Colonic mucosa (tissue), 4 donors: ENCODE measurements around the gene RHBDL1. TPM values are rescaled to one million over a fixed set of nuclear protein-coding genes. Genes with fewer than 3 reads are reported as not detected.

Source experiments
- DNase-seq: peaks from one replicate; pipeline ENCODE4 v3.0.0-alpha.2; 2020
- H3K27ac ChIP-seq: fragments of 200-600 bp; one replicate; pipeline ENCODE4 v1.8.0; 2021
- H3K27me3 ChIP-seq: fragments of 200-600 bp; one replicate; pipeline ENCODE4 v1.8.0; 2021
- H3K36me3 ChIP-seq: fragments of 200-600 bp; one replicate; pipeline ENCODE4 v1.8.0; 2021
- H3K4me1 ChIP-seq: fragments of 200-600 bp; one replicate; pipeline ENCODE4 v1.8.0; 2021; ENCODE audit warnings: mild to moderate bottlenecking
- H3K4me3 ChIP-seq: fragments of 200-600 bp; one replicate; pipeline ENCODE4 v1.8.0; 2021
- H3K9ac ChIP-seq, 2 donors: one replicate each; pipeline ENCODE4 v1.7.0; 2013; ENCODE audit warnings: control low read depth in 2 of 2, low read depth in 2 of 2, low read length in 2 of 2
- H3K9me3 ChIP-seq: fragments of 200-600 bp; one replicate; pipeline ENCODE4 v1.8.0; 2021
- intact Hi-C: fragments of 100-400 bp; cut with DNase I; formaldehyde crosslinking; loops from one replicate; pipeline ENCODE4 v1.14.1; 2022
- total RNA-seq, 2 donors: library from RNA; stranded (reverse); fragmentation: NEBNext Ultra II Directional in 1 of 2; extraction: Animal tissue kit (Norgen Biotek cat#: 25700) in 1 of 2; gene quantifications; one replicate each; pipeline ENCODE4 v1.2.1, GENCODE V29; 2021
- TF ChIP-seq, protein P1 (sequence below): fragments of 200-600 bp; IDR thresholded peaks from one replicate; pipeline ENCODE4 v1.8.0; 2022; ENCODE audit warnings: antibody characterized with exemption, mild to moderate bottlenecking
- donor health status: healthy.
- donor health status: DM: no; HTN: no; CAD: no.
- donor health status: DM: no; HTN: no; CAD: no.

Gene RHBDL1
- total RNA-seq, 2 donors from 2014 or later: 4.0 to 5.7 TPM

DNA sequence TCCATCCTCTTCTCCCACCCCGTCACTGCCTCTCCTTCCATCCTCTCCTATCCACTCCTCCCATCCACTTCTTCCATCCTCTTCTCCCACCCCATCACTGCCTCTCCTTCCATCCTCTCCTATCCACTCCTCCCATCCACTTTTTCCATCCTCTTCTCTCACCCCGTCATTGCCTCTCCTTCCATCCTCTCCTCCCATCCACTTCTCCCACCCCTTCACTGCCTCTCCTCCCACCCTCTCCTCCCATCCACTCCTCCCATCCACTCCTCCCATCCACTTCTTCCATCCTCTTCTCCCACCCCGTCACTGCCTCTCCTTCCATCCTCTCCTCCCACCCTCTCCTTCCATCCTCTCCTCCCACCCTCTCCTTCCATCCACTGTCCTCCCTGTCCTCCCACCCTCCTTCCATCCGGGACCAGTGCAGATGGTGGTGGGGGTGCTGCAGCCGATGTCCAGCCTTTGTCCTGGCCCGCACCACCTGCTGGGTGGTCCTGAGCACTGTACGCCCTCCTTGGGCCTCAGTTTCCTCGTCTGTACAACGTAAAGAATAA is 43.6 kb upstream of the RHBDL1 start:
- peaks cover 13% of the 10 kb centered on the region for H3K4me1 ChIP-seq
- H3K27ac ChIP-seq: no peak overlapping the region
- intact Hi-C loops: no loop called here
- TF ChIP-seq, protein P1, sequence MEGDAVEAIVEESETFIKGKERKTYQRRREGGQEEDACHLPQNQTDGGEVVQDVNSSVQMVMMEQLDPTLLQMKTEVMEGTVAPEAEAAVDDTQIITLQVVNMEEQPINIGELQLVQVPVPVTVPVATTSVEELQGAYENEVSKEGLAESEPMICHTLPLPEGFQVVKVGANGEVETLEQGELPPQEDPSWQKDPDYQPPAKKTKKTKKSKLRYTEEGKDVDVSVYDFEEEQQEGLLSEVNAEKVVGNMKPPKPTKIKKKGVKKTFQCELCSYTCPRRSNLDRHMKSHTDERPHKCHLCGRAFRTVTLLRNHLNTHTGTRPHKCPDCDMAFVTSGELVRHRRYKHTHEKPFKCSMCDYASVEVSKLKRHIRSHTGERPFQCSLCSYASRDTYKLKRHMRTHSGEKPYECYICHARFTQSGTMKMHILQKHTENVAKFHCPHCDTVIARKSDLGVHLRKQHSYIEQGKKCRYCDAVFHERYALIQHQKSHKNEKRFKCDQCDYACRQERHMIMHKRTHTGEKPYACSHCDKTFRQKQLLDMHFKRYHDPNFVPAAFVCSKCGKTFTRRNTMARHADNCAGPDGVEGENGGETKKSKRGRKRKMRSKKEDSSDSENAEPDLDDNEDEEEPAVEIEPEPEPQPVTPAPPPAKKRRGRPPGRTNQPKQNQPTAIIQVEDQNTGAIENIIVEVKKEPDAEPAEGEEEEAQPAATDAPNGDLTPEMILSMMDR: no peak
- H3K27me3 ChIP-seq: no peaks in the 10 kb centered on the region
- no peak for DNase-seq
- no peaks in the 10 kb centered on the region for H3K36me3 ChIP-seq
- no peak overlapping the region for H3K9ac ChIP-seq
- no peaks in the 10 kb centered on the region for H3K9me3 ChIP-seq
- H3K4me3 ChIP-seq: no peak overlapping the region

DNA sequence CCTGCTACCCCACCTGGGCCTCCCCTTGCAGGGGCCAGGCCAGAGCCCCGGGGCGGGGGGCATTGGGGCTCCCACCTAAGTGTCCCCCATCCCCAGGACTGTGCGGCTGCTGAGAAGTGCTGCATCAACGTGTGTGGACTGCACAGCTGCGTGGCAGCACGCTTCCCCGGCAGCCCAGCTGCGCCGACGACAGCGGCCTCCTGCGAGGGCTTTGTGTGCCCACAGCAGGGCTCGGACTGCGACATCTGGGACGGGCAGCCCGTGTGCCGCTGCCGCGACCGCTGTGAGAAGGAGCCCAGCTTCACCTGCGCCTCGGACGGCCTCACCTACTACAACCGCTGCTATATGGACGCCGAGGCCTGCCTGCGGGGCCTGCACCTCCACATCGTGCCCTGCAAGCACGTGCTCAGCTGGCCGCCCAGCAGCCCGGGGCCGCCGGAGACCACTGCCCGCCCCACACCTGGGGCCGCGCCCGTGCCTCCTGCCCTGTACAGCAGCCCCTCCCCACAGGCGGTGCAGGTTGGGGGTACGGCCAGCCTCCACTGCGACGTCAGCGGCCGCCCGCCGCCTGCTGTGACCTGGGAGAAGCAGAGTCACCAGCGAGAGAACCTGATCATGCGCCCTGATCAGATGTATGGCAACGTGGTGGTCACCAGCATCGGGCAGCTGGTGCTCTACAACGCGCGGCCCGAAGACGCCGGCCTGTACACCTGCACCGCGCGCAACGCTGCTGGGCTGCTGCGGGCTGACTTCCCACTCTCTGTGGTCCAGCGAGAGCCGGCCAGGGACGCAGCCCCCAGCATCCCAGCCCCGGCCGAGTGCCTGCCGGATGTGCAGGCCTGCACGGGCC is 42.8 kb upstream of the RHBDL1 start:
- H3K27ac ChIP-seq: no peak overlapping the region
- H3K27me3 ChIP-seq: no peaks in the 10 kb centered on the region
- no peak overlapping the region for H3K4me3 ChIP-seq
- intact Hi-C loops: no loop called here
- no peak for DNase-seq
- peaks cover 13% of the 10 kb centered on the region for H3K4me1 ChIP-seq
- no peaks in the 10 kb centered on the region for H3K36me3 ChIP-seq
- no peak overlapping the region for H3K9ac ChIP-seq
- TF ChIP-seq, protein P1: no peak
- H3K9me3 ChIP-seq: no peaks in the 10 kb centered on the region

DNA sequence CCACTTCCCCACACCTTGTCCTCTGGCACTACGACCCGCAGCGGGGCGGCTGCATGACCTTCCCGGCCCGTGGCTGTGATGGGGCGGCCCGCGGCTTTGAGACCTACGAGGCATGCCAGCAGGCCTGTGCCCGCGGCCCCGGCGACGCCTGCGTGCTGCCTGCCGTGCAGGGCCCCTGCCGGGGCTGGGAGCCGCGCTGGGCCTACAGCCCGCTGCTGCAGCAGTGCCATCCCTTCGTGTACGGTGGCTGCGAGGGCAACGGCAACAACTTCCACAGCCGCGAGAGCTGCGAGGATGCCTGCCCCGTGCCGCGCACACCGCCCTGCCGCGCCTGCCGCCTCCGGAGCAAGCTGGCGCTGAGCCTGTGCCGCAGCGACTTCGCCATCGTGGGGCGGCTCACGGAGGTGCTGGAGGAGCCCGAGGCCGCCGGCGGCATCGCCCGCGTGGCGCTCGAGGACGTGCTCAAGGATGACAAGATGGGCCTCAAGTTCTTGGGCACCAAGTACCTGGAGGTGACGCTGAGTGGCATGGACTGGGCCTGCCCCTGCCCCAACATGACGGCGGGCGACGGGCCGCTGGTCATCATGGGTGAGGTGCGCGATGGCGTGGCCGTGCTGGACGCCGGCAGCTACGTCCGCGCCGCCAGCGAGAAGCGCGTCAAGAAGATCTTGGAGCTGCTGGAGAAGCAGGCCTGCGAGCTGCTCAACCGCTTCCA is 42.0 kb upstream of the RHBDL1 start:
- H3K4me1 ChIP-seq: peaks cover 13% of the 10 kb centered on the region
- TF ChIP-seq, protein P1: no peak
- DNase-seq: no peak
- no peak overlapping the region for H3K4me3 ChIP-seq
- H3K27me3 ChIP-seq: no peaks in the 10 kb centered on the region
- no peaks in the 10 kb centered on the region for H3K36me3 ChIP-seq
- no peak overlapping the region for H3K9ac ChIP-seq
- intact Hi-C loops: no loop called here
- no peaks in the 10 kb centered on the region for H3K9me3 ChIP-seq
- no peak overlapping the region for H3K27ac ChIP-seq

DNA sequence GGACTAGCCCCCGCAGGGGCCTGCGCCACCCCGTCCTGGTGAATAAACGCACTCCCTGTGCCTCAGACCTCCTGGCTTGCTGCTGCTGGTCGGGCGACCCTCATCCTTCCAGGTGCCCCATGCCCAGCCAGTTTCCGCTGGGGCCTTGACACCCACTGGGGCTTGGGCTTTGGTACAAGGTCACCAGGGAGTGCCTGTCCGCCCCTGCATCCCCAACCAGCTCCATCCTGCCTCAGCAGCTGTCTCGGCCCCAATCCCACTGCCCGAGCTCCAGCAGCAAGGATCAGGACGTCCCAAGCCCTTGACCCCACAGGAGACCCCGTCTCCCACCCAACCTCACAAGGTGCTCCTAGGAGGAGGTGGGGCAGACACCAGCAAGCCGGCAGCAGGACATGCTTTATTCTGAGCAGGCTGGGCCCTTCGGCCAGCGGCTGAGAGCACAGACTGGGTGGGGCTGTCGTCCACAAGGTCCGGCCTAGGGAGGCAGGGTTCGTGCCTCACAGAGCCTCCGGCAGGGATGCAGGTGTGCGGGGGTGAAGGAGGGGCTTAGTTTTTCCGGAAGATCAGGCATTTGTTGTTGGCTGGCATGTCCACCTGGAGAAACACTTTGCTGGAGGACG is 41.3 kb upstream of the RHBDL1 start:
- H3K4me3 ChIP-seq: no peak overlapping the region
- no peak overlapping the region for H3K9ac ChIP-seq
- intact Hi-C loops: no loop called here
- TF ChIP-seq, protein P1: no peak
- H3K36me3 ChIP-seq: no peaks in the 10 kb centered on the region
- no peak for DNase-seq
- H3K27me3 ChIP-seq: no peaks in the 10 kb centered on the region
- no peak overlapping the region for H3K27ac ChIP-seq
- H3K4me1 ChIP-seq: peaks cover 13% of the 10 kb centered on the region
- H3K9me3 ChIP-seq: no peaks in the 10 kb centered on the region

DNA sequence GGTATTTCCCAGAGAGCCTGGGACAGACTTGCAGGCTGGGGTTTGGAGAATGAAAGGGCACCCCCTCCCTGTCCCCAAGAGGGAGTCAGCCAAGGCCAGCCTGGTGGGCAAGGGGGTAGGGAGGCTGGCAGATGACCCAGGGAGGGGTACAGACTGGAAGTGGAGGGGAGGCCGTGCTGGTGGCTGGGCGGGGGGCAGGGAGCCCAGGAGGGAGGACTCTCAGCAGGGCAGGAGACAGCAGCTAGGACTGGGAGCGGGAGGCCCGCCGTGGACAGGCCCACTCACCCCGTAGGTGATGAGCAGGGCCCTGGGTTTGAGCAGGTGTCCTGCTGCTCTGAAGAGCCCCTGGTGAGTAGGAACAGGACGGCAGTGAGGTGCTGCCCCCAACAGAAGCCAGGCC is 40.5 kb upstream of the RHBDL1 start:
- Histone ChIP-seq H3K27ac (no peak overlapping the region), H3K4me3 (no peak overlapping the region), H3K36me3 (no peaks in the 10 kb centered on the region), H3K27me3 (no peaks in the 10 kb centered on the region), H3K9ac (peak overlapping the region in 1 of 2 donors; percentile 92), H3K4me1 (peaks cover 13% of the 10 kb centered on the region), H3K9me3 (no peaks in the 10 kb centered on the region)
- intact Hi-C loops: no loop called here
- DNase-seq: no peak
- TF ChIP-seq, protein P1: no peak
